Hepatic stellate cell (primary cell): Measurements from ENCODE around the gene KRTAP4-5.
"Not testable (repeated sequence)": the region's sequence is repeated elsewhere in the genome, so short reads cannot be mapped to it uniquely, and the experiment has no call there.

ENCODE experiments used
- DNase-seq: peaks from one replicate; pipeline ENCODE4 v3.0.0; 2011; ENCODE audit warnings: low spot score

Gene KRTAP4-5

DNA sequence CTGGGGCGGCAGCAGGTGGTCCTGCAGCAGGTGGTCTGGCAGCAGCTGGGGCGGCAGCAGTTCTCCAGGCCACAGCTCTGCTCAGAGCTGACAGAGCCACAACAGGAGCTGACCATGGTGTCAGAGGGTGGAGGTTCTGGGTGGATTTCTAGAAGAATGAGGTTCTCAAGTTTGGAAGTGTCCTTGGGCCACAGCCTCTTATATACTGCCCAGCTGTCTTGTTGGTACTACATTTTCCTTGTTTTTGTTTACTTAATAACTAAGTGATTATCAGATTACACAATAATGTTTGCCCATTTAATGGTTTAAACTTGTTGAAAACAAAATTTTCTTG lies at the start of gene KRTAP4-5:
TSS of gene KRTAP4-5 (minus strand) at position 174 of the 334 bp plus-strand sequence. CDS start at position 116, 58 bp downstream.
- DNase-seq, result no peak

DNA sequence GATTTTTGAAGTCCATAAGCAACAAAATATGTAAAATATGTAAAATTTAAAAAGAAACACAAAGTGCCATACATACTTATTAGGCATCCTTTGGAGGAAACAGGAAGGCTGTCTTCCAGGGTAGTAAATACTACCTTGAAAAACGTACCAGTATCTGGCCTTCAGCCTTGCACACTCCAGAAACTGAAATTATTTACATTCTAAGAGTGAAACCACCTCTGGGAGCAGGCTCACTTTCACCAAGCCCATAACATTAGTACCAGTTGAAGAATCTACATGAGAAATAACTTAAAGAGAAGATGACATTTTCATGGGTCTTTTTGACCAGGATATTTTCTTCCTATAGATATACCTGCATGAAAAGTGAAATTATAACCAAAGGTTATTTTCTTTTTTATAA lies 46.4 kb upstream of the KRTAP4-5 start:
- no peak for DNase-seq

DNA sequence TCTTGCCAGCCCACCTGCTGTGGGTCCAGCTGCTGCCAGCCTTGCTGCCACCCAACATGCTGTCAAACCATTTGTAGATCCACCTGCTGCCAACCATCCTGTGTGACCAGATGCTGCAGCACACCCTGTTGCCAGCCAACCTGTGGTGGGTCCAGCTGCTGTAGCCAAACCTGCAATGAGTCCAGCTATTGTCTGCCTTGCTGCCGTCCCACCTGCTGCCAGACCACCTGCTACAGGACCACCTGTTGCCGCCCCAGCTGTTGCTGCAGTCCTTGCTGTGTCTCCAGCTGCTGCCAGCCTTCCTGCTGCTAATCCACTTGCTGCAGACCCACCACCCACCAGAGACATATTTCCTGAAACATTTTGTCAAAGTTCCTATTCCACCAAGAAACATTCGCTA lies 40.7 kb upstream of the KRTAP4-5 start:
- DNase-seq, result no peak

DNA sequence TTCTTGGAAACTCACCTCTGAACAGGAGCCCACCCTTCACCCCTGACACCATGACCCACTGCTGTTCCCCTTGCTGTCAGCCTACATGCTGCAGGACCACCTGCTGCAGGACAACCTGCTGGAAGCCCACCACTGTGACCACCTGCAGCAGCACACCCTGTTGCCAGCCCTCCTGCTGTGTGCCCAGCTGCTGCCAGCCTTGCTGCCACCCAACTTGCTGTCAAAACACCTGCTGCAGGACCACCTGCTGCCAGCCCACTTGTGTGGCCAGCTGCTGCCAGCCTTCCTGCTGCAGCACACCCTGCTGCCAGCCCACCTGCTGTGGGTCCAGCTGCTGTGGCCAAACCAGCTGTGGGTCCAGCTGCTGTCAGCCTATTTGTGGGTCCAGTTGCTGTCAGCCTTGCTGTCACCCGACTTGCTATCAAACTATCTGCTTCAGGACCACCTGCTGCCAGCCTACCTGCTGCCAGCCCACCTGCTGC lies 40.3 kb upstream of the KRTAP4-5 start, which contains the start of gene KRTAP9-1:
TSS of gene KRTAP9-1 (plus strand) at position 51 of the 482 bp plus-strand sequence. CDS start at position 51, 0 bp downstream.
- not testable (repeated sequence) for DNase-seq

DNA sequence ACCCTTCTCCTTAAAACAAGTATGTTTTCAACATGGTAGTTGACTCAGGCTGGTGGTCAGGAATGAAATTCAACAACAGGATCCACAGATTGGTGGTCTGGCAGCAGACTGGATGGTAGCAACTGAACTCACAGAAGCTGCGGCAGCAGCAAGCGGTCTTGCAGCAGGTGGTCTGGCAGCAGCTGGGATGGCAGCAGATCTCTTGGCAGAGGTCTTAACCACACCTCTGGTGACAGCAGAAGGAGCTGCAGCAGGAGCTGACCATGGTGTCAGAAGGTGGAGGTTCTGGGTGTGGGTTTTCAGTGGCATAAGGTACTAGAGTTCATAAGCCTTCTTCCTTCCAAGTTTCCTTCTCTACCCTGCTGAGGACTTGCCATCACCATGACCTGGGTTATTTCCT lies 37.2 kb upstream of the KRTAP4-5 start:
- no peak for DNase-seq

DNA sequence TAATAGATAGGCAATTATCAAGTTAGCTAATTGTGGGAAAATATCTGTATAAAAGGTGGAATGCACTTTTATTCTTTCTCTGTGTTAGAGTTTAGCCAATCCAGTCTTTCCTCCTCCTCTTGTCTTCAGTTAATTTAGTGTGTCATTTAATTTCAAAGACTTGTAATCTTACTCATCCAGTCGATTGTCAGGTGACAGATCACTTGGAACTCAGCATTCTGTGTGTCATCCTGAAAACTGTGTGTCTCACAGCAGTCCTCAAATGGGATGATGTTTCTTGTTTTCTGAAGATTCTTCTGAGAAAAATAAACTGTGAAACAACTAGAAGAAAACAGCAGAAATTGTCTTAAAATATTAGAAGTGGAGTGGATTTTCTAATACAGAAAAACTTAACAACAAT lies 35.4 kb upstream of the KRTAP4-5 start:
- no peak for DNase-seq

- no peak for DNase-seq
These were observed 34.9 kb upstream of the KRTAP4-5 start, which contains the start of gene KRTAP4-1 for GRCh38 chr17:41184480-41184961. TSS of gene KRTAP4-1 (minus strand) at chr17:41184911. CDS start at chr17:41184854, 57 bp downstream.

GRCh38 chr17:41178843-41179616 lies 29.4 kb upstream of the KRTAP4-5 start:
- DNase-seq, result no peak

- no peak for DNase-seq
These were observed 28.7 kb upstream of the KRTAP4-5 start for GRCh38 chr17:41178341-41178740.

DNA sequence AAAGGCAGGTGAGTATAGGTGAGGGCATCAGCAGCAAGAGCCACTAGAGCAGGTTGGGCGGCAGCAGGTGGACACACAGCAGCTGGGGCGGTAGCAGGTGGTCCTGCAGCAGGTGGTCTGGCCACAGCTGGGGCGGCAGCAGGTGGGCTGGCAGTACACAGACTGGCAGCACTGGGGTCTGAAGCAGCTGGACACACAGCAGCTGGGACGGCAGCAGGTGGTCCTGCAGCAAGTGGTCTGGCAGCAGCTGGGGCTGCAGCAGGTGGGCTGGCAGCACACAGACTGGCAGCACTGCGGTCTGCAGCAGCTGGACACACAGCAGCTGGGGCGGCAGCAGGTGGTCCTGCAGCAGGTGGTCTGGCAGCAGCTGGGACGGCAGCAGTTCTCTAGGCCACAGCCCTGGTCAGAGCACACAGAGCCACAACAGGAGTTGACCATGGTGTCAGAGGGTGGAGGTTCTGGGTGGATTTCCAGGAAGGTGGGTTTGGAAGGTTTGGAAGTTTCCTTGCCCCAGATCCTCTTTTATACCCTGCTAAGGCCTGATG lies 28.2 kb upstream of the KRTAP4-5 start, which contains the start of gene KRTAP4-2:
TSS of gene KRTAP4-2 (minus strand) at position 495 of the 545 bp plus-strand sequence. CDS start at position 438, 57 bp downstream.
- no peak for DNase-seq

- DNase-seq, result no peak
These were observed 27.2 kb upstream of the KRTAP4-5 start for GRCh38 chr17:41176744-41177387.

- no peak for DNase-seq
These were observed 22.3 kb upstream of the KRTAP4-5 start for GRCh38 chr17:41171886-41172285.

DNA sequence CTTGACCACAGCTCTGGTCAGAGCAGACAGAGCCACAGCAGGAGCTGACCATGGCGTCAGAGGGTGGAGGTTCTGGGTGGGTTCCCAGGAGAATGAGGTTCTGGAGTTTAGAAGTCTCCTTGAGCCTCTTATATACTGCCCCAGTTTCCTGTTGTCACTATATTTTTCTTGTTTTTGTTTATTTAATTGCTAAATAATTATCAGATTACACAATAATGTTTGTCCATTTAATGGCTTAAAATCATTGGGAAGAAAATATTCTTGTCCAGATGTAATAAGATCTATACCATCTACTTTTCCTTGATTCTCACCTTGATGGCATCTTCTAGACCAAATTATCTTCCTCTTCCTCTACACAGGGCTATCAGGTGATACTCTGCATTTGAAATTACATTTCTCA lies 18.5 kb upstream of the KRTAP4-5 start, which contains the start of gene KRTAP4-3:
TSS of gene KRTAP4-3 (minus strand) at position 101 of the 400 bp plus-strand sequence. CDS start at position 52, 49 bp downstream.
- DNase-seq, result no peak

DNA sequence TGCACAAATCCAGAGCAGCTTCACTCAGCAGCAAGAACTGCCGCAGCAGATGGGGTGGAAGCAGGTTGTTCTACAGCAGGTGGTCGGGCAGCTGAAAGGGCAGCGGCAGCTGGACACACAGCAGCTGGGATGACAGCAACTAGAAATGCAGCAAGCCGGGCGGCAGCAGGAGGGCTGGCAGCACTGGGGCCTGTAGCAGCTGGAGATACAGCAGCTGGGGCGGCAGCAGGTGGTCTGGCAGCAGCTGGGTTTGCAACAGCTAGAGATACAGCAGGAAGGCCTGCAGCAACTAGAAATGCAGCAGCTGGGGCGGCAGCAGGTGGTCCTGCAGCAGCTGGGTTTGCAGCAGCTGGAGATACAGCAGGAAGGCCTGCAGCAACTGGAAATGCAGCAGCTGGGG lies 17.9 kb upstream of the KRTAP4-5 start:
- no peak for DNase-seq

DNA sequence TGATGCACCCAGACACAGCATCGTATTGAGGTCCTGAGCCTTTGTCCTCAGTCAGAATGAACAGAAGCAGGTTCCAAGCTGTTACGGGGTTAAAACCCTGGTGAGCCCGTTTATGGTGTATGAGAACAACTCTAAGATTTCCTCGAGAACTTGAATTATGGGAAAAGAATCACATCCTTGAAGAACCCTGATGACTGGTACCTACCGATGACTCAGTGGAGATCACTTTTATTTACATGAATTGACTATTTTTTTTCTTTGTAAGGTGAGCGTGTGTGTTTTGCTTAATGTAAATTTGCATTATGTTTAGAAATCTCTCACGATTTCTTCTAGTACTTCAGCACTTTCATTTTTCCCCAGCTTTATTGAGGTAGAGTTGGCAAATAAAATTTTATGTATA lies 14.2 kb upstream of the KRTAP4-5 start:
- DNase-seq, result no peak

- DNase-seq, result no peak
These were observed 11.0 kb upstream of the KRTAP4-5 start, which contains the start of gene KRTAP4-4 for GRCh38 chr17:41160648-41161047. TSS of gene KRTAP4-4 (minus strand) at chr17:41160748. CDS start at chr17:41160691, 57 bp downstream.

DNA sequence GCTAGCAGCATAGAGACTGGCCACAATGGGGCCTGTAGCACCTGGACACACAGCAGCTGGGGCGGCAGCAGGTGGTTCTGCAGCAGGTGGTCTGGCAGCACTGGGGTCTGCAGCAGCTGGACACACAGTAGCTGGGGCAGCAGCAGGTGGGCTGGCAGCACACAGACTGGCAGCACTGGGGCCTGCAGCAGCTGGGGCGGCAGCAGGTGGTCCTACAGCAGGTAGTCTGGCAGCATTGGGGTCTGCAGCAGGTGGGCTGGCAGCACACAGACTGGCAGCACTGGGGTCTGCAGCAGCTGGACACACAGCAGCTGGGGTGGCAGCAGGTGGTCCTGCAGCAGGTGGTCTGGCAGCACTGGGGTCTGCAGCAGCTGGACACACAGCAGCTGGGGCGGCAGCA lies 10.6 kb upstream of the KRTAP4-5 start:
- not testable (repeated sequence) for DNase-seq

GRCh38 chr17:41153856-41154255 lies 4.2 kb upstream of the KRTAP4-5 start:
- DNase-seq, result no peak

DNA sequence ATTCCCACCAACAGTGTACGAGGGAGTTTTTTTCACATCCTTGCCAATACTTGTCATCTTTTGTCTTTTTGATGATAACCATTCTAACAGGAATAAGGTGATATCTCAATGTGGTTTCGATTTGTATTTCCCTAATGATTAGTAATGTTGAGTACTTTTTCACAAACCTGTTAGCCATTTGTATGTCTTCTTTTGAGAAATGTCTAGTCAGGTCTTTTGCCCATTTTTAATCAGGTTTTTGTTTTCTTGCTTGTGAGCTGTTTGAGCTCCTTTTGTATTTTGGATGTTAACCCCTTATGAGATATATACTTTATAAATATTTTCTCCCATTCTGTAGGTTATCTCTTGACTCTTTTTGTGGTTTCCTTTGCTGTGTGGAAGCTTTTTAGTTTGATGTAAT lies 1.9 kb upstream of the KRTAP4-5 start:
- no peak for DNase-seq

GRCh38 chr17:41150026-41150425 lies 401 bp upstream of the KRTAP4-5 start:
- DNase-seq, result no peak

DNA sequence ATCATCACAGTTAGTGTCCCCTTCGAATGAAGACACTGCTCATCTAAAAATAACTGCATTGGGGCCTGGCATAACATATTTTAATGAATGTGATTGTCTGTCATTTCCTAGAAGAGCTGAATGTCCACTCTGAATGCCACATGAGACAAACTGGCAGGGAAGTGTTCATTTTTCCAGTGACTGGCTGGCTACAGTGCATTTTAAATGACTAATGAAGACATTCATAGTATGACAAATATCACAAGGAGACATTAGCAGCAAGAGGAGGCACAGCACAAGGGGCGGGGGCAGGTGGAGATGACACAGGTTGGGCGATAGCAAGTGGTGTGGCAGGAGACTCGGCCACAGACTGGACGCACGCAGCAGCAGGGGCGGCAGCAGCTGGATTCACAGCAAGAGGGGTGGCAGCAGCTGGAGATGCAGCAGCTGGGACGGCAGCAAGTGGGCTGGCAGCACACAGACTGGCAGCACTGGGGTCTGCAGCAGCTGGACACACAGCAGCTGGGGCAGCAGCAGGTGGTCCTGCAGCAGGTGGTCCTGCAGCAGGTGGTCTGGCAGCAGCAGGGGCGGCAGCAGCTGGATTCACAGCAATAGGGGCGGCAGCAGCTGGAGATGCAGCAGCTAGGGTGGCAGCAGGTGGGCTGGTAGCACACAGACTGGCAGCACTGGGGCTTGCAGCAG lies 514 bp downstream of the KRTAP4-5 start:
- DNase-seq, result not testable (repeated sequence)
